MG63 (cell line): ENCODE results near the gene GBX1. TPM values are rescaled to one million over a fixed set of nuclear protein-coding genes. Genes with fewer than 3 reads are reported as not detected.

ENCODE experiments used
- DNase-seq: peaks from one replicate; pipeline ENCODE4 v3.0.0-alpha.2; 2020
- H3K27me3 ChIP-seq: fragments of 250-450 bp; sonication (Bioruptor Pico); 2 replicates; pipeline ENCODE4 v1.5.1; 2020; ENCODE audit warnings: mild to moderate bottlenecking, moderate library complexity
- H3K36me3 ChIP-seq: fragments of 250-450 bp; sonication (Bioruptor Pico); 2 replicates; pipeline ENCODE4 v1.5.1; 2020; ENCODE audit warnings: mild to moderate bottlenecking, moderate library complexity
- H3K4me3 ChIP-seq: fragments of 250-450 bp; sonication (Bioruptor Pico); 2 replicates; pipeline ENCODE4 v1.5.1; 2020; ENCODE audit warnings: mild to moderate bottlenecking, moderate library complexity
- H3K9me3 ChIP-seq: fragments of 250-450 bp; sonication (Bioruptor Pico); 2 replicates; pipeline ENCODE4 v1.5.1; 2020; ENCODE audit warnings: mild to moderate bottlenecking, moderate library complexity
- total RNA-seq: library from RNA; depleted of rRNA; stranded (reverse); fragments of >200 nt; shearing (Covaris generic); gene quantifications from 2 replicates; pipeline ENCODE4 v1.2.3, GENCODE V29; 2014; ENCODE audit warnings: low replicate concordance

The GBX1 gene
- total RNA-seq, 1 experiment from 2014 or later = not detected

DNA sequence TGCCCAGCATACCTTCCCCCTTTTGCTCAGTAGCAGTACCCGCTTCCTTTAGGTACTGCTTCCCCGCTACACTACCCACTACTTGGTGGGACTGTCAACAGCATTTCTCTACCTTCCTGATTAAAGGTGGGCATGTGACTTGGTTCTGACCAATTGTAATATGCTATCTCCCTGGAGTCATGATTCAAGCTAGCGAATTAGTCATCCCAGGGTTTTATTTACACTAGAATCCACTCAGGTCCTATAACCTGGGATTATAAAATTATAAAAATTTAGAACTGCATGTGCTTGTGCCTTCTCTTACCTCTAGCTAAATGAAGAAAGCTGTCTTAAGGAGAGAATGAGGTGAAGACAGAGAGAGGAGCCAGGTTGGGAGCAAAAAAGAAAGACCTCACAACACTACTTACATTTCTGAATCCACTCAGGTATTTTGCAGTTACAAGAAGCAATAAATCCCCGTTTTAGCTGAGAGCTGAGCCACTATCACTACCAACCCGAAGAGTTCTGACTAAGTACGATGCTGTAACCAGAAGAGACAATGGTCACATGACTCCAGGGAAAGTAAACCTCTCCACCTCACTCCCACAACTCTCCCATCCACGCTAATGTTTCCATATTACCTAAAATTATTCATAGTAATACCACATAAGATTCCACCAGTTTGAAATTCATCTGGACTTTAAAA lies 9.7 kb downstream of the GBX1 start:
- no peak for DNase-seq
- Histone ChIP-seq H3K4me3 (no peak overlapping the region), H3K36me3 (no peaks in the 10 kb centered on the region), H3K9me3 (no peaks in the 10 kb centered on the region), H3K27me3 (no peaks in the 10 kb centered on the region)

DNA sequence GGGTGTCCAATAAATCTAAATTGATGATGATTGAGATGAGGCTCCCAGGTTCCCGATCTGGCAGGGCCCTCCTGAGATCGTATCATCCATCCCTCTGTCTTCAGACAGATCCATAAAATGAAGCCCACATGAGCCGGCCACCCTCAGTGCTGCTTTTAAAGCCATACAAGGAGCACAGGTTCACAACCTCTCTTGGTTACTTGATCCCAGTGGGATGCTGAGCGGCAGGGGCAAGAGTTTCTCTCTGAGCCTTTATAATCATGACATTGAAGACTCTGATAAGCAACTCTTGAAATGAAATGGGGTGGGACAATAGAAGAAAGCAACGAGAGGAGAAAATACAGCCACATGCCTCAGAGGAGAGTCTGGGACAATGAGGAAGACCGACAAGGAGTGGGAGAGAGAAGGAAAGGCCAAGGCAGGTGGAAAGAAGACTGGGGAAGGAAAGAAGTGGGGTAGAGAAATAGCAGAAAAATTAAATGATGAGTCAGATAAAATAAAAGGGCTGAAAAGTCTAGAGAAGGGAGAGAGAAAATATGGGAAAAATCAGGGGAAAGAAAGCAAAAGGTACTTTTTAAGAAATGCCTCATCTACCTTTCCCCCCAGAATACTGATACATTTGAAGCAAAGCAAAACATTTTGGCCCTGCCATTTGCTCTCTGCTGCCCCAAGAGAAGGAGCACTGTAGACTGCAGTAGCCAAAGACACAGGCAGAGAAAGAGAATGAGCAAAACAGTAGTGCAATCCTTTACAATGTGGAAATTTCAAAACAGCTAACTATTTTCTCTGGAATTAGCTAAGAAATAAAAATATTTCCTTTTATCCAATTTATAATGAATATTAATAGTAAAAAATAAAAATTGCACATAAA lies 14.6 kb downstream of the GBX1 start:
- no peaks in the 10 kb centered on the region for H3K9me3 ChIP-seq
- no peaks in the 10 kb centered on the region for H3K27me3 ChIP-seq
- no peak for DNase-seq
- no peaks in the 10 kb centered on the region for H3K36me3 ChIP-seq
- H3K4me3 ChIP-seq = no peak overlapping the region

DNA sequence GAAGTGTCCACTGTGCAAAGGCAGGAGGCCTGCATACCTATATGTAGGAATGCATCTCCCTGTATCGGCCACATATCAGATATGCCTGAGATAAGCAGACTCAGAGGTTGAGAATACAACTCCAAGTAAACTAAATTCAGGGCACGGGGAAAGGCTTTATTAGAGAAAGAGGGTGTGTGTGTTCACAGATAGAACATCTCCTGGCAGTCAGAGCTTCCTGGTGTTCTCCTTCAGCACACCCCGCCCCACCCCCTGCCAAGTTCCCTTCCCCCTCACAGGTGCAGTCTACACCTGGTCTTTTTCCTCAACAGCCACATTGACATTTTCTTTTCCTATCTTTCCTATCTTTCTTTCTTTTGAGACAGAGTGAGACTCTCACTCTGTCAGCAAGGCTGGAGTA lies 17.1 kb downstream of the GBX1 start:
- no peak for DNase-seq
- Histone ChIP-seq H3K9me3 (no peaks in the 10 kb centered on the region), H3K27me3 (no peaks in the 10 kb centered on the region), H3K36me3 (no peaks in the 10 kb centered on the region), H3K4me3 (no peak overlapping the region)

DNA sequence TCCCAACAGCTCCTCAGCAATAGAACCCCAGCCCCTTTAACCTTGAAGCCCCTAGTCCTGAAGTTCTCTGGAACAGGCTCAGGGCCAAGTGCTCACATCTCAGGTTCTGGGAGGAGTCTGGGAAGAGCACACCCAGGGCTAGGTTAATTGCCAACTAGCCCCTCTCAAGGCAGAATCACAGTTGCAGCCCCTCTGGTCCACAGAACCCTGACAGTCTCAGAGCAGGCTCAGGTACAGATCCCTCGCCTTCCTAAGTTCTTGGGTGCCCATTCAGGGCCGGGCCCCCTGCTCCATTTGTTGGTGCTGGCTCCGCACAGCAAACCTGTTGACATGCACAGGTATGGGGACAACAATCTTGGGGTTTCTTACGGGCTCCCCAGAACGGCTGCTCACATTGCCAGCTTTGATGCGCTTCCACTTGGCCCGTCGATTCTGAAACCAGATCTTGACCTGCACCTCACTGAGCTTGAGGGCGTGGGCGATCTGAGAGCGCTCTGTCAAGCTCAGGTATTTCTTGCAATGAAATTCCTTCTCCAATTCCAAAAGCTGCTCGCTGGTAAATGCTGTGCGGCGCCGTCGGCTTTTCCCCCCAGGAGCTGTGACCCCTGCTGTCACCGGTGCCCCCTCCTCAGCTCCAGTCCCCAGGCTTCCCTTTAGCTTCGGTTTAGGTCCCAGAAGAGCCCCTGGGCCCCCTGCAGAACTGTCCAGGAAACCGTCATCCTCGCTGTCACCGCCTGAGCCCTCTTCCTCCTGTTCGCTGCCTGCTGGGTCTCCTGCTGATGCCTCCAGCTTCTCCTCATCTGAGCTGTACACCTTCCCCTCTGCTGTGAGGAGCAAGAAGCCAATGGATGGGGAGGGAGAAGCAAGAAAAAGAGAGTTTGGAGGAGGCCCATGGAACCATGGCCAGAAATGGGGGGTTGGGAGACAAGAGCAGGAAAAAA lies 18.9 kb downstream of the GBX1 start:
- Histone ChIP-seq H3K27me3 (no peaks in the 10 kb centered on the region), H3K9me3 (no peaks in the 10 kb centered on the region), H3K4me3 (no peak overlapping the region), H3K36me3 (no peaks in the 10 kb centered on the region; the same call in 1 of the 2 replicates)
- no peak for DNase-seq

DNA sequence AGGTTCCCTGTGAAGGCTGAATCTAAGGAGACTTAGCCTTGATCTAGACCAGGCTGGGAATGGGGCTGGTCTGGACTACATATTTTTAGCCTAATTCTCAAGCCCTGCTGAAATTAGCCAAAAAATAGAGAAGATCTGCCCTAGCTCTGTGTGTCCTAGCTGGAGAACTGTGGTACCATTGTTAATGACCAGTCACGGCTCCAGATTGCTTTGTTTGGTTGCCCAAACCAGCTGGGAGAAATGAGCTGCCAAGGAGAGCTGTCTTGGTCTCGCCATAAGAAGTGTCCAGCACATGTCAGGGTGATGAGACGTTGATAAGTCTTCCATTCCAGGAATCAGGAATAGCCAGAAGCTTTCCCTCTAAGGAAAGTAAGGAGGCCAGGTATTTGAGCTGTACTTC lies 20.7 kb downstream of the GBX1 start:
- no peaks in the 10 kb centered on the region for H3K9me3 ChIP-seq
- H3K4me3 ChIP-seq = no peak overlapping the region
- DNase-seq = no peak
- H3K36me3 ChIP-seq = no peaks in the 10 kb centered on the region; the same call in none of the 2 replicates
- H3K27me3 ChIP-seq = no peaks in the 10 kb centered on the region

DNA sequence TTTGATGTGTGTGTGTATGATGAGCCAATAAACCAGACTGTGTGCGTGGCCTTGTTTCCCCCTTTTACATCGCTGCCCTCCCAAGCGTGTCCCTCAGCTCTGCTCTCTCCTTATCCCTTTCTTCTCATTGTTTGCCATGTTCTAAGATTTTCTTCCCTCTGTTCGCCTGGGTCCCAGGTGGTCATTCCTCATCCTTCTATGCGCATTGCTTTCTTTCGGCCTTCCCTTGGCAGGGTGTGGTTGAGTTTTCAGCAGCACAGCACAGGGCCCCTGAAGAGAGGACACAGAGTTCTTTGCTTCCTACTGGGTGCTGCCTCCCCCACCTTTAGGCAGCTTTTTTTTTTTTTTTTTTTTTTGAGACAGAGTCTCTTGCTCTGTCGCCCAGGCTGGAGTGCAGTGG lies 23.1 kb downstream of the GBX1 start:
- Histone ChIP-seq H3K4me3 (no peak overlapping the region), H3K36me3 (peaks cover 2% of the 10 kb centered on the region), H3K27me3 (no peaks in the 10 kb centered on the region), H3K9me3 (no peaks in the 10 kb centered on the region)
- no peak for DNase-seq

DNA sequence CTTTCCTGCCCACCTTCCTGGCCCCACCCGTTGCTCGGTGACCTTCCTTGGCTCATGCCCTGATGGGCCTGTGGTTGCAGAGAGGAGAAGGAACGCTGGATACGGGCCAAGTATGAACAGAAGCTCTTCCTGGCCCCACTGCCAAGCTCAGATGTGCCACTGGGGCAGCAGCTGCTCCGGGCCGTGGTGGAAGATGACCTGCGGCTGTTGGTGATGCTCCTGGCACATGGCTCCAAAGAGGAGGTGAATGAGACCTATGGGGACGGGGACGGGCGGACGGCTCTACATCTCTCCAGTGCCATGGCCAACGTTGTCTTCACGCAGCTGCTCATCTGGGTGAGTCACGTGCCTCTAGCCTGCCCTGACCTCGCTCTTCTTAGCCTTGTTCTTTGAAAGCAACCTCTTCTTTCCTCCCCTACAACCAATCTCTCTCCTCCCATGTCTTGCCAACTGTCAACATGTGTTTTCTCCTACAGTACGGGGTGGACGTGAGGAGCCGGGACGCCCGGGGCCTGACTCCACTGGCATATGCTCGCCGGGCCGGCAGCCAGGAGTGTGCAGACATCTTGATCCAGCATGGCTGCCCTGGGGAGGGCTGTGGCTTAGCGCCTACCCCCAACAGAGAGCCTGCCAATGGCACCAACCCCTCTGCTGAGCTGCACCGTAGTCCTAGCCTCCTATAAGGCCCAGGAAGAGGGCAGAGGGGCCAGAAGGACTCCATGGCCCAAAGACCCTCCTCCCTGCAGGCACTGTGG lies 24.1 kb downstream of the GBX1 start:
- H3K27me3 ChIP-seq = no peaks in the 10 kb centered on the region
- H3K9me3 ChIP-seq = no peaks in the 10 kb centered on the region
- peaks cover 2% of the 10 kb centered on the region for H3K36me3 ChIP-seq
- no peak for DNase-seq
- H3K4me3 ChIP-seq = no peak overlapping the region

DNA sequence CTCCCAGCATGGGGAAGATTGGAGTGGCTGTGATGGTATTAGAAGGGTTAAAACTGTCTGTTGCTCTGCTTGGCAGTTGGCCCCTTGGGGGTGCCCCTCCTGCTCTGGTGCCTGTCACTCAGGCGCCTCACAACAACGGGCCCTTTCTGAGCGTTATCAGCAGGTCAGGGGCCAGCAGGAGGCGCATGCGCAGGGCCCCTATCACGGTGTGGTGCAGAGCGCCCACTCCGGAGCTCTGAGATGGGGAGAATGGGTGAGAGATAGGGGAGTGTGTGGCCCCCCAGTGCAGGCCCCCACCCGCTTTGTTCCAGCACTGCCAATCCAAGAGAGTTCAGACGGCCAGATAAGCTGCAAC lies 24.8 kb downstream of the GBX1 start:
- no peaks in the 10 kb centered on the region for H3K9me3 ChIP-seq
- peaks cover 2% of the 10 kb centered on the region for H3K36me3 ChIP-seq
- DNase-seq = no peak
- H3K27me3 ChIP-seq = no peaks in the 10 kb centered on the region
- no peak overlapping the region for H3K4me3 ChIP-seq

DNA sequence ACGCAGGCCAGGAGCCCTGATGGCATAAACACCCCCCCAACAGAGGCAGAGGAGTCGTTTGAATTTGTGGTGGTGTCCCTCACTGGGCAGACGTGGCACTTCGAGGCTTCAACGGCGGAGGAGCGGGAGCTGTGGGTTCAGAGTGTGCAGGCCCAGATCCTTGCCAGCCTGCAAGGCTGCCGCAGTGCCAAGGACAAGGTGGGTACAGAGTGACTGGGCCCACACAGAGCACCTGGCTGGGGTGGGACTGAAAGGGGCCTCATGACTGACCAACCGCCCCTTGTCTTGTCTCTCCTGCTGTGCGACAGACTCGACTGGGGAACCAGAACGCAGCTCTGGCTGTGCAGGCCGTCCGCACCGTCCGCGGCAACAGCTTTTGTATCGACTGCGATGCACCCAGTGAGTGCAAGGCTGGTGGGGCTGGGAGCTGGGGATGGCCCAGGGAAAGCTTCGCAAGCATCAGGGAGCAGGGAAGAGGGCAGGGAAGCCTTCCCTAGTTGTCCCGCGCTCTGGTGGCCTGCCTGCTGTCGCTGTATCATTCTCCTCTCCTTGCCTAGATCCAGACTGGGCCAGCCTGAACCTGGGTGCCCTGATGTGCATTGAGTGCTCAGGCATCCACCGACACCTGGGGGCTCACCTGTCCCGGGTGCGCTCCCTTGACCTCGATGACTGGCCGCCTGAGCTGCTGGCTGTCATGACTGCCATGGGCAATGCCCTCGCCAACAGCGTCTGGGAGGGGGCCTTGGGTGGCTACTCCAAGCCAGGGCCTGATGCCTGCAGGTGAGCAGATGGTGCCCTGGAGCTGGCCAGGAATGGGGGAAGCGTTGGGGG lies 25.4 kb downstream of the GBX1 start:
- DNase-seq = no peak
- H3K36me3 ChIP-seq = peaks cover 2% of the 10 kb centered on the region
- no peak overlapping the region for H3K4me3 ChIP-seq
- H3K9me3 ChIP-seq = no peaks in the 10 kb centered on the region
- H3K27me3 ChIP-seq = no peaks in the 10 kb centered on the region

DNA sequence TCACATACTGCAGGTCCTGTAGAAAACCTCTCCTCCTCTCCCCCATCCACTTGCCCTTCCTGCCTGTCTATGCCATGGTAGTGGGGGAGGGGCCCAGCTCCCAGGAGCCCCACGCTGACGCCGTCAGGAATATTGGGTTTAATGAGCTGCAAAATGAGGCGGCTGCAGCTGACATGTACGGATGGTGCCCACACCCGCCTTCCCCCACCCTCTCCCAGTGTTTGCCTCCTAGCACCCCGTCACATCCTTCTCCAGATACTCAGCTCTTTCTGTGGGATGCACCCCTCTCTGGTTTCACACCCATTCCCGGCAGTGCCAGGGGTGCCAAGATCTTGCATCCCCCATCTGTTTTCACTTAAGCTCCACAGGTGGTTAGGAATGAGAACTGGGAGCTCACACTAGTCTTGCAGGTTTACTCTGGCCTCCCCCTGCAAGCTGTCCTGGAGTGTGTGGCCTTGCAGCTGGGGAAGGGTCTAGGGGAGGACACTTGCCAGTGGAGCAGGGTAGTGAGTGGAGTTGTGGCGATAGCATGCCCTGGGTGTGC lies 26.1 kb downstream of the GBX1 start:
- no peaks in the 10 kb centered on the region for H3K9me3 ChIP-seq
- no peak overlapping the region for H3K4me3 ChIP-seq
- DNase-seq = no peak
- no peaks in the 10 kb centered on the region for H3K27me3 ChIP-seq
- peaks cover 2% of the 10 kb centered on the region for H3K36me3 ChIP-seq

DNA sequence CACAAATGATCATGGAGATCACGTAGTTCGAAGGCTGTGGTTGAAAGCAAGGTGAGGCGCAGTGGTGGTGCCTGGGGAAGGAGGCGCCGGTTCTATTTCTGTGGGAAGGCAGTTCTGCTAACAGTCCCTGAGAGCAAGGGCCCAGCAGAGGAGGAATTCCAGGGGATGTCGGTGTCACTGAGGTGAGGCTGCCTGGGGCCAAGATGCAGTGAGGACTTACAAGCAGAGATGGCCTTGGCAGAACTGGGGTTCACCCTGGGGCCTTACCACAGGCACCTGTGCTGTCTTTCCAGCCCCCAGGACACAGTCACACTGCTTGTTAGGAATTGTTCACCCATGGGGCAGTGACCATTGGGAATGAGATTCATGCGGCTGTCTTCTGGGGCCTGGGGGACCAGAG lies 26.7 kb downstream of the GBX1 start:
- Histone ChIP-seq H3K27me3 (no peaks in the 10 kb centered on the region), H3K36me3 (peaks cover 2% of the 10 kb centered on the region), H3K4me3 (no peak overlapping the region), H3K9me3 (no peaks in the 10 kb centered on the region)
- DNase-seq = no peak

DNA sequence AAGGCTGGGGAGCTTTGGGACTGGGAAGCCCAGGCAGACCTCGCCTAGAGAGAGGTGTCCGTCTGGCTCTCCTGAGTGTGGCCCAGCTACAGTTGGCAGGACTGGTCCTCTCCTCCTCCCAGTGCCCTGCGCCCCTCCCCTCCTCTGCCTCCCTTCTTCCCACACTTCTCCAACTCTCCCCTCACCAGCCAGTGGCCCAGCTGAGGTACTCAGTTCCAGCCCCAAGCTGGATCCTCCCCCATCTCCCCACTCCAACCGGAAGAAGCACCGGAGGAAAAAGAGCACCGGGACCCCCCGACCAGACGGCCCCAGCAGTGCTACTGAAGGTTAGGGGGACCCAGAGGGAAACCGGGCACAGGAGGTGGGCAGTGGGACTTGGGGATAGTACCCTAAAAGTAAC lies 27.7 kb downstream of the GBX1 start:
- H3K36me3 ChIP-seq = peaks cover 5% of the 10 kb centered on the region
- no peaks in the 10 kb centered on the region for H3K9me3 ChIP-seq
- no peak overlapping the region for H3K4me3 ChIP-seq
- DNase-seq = no peak
- H3K27me3 ChIP-seq = no peaks in the 10 kb centered on the region

DNA sequence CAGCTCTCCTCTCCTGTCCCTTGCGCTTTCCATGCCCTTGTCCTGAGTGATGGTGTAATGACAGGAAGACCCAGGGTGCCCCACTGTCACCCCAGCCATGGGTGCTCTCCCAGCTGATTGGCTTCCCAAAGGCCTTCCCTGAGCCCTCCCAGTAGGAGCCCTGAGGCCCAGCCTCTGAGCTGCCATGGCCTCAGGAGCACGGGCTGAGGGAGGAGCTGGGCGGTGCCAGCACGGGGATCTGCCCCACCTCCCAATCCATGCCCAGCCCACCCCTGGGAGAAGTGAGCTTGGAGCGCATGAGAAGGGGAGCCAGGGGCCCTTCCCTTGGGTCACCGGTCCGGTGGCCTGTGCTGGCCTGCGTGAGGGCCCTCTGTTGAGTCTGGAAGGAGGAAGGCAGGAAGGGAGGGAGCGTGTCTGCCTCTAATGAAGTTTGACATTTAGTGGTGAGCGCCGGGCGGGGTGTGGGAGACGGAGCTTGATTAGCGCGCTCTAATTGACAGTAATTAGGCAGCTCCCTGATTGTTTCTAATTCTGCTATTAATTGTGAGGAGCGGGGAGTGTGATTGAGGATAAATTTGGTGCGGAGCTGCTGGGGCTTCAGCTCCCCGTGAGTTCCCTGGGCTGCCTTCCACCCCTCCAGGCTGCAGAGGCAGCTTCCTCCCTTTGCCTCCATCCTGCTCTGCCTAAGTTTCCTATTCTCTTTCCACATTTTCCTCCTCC lies 28.3 kb downstream of the GBX1 start:
- Histone ChIP-seq H3K36me3 (peaks cover 5% of the 10 kb centered on the region), H3K9me3 (no peaks in the 10 kb centered on the region), H3K4me3 (no peak overlapping the region), H3K27me3 (no peaks in the 10 kb centered on the region)
- no peak for DNase-seq

DNA sequence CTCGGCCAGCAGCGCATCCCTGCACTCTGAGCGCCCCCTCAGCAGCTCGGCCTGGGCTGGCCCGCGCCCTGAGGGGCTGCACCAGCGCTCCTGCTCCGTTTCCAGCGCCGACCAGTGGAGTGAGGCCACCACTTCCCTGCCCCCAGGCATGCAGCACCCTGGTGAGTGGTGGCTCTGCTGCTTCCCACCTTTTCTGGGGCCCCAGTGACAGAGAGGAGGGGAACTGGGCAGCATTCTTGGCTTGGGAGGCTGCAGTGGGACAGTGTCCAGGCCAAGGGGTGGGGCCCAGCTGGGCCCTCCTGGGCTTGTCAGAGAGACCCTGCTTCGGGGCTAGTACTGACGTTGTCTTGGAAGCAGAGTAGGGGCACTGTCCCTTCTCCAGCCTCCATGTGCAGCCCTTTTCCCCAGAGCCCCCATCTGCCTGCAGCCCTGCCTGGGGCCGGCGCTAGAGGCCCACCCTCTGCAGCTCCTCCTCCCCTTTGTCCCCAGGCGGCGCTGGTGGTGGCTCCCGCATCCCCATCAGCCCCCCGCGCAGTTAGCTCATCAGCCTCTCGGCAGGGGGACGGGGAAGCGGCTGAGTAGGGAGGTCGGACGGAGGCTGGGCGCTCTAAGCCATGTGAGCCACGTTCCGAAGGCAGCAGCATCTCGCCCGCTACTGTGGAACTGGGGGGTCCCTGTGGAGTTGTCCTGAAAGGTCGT lies 29.2 kb downstream of the GBX1 start:
- Histone ChIP-seq H3K4me3 (no peak overlapping the region), H3K36me3 (peaks cover 5% of the 10 kb centered on the region; the same call in 1 of the 2 replicates), H3K27me3 (no peaks in the 10 kb centered on the region), H3K9me3 (no peaks in the 10 kb centered on the region)
- DNase-seq = no peak
